VCaP (cell line): Measurements from ENCODE around the gene BRMS1.
A peak's percentile ranks its signal among the peaks of the same experiment; 100 is the strongest.
"Not testable (repeated sequence)": the region's sequence is repeated elsewhere in the genome, so short reads cannot be mapped to it uniquely, and the experiment has no call there.

Experiments
- H3K27ac ChIP-seq: fragments of 450-650 bp; 2 replicates; pipeline ENCODE4 v1.5.1; 2017
- CTCF ChIP-seq: fragments of 450-650 bp; conservative IDR thresholded peaks from 2 replicates; pipeline ENCODE4 v1.5.1; 2017; ENCODE audit warnings: mild to moderate bottlenecking, moderate library complexity

Gene BRMS1, protein sequence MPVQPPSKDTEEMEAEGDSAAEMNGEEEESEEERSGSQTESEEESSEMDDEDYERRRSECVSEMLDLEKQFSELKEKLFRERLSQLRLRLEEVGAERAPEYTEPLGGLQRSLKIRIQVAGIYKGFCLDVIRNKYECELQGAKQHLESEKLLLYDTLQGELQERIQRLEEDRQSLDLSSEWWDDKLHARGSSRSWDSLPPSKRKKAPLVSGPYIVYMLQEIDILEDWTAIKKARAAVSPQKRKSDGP

DNA sequence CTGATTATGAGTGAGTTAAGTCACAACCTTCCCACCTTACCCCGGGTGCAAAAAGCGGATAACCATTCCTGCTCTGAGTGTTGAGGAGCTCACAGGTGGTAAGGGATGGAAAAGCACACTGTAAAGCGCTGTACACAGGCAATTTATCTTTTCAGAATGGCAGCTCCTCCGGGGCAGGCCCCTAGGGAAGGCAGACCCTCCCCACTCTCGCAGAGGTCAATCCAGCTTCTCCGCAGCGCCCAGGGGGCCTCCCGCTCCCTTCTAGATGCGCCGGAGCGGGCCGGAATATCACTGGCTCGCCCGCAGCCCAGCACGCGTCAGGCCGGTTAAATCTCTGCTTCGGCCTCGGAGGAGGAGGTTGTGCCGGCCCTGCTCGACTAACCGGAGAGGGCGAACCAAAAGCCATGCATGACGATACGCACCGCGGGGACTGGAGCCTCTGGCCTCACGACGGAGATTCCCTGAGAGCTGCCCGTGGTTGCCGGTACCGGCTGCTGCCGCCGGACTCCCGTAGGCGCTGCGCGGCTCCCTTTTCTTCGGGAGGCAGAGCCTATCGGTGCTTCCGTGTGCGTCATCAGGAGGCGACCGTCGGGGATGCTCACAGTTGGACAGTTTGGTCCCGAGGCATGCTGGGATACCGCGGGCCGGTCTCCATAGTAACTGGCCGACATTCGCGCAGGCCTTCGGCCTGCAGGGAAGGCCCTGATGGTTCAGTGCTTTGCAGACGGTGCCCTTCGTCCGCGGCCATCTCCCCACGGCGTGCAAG lies at the start of gene BRMS1:
Gene BRMS1, minus strand, starts transcription at position 555 of the 766 bp plus-strand sequence. CDS start 2,870 bp downstream, outside the sequence.
- peak; percentile 50 for TF ChIP-seq CTCF
- H3K27ac ChIP-seq, result peak within 1 kb of the TSS; percentile 98

DNA sequence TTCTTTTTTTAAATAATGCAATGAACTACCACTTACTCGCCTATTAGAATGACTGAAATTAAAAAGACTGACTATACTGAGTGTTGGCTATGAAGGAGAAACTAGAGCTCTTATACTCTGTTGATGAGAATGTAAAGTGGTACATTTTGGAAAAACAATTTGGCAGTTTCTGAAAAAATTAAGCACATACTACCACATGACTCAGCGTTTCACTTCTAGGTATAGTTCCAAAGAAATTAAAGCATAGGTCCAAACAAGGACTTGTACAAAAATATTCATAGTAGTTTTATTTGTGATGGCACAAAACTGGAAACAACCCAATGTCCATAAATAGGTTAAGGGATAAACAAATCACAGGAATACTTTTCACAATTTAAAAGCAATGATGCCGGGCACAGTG lies 49.0 kb upstream of the BRMS1 start:
- no peak for TF ChIP-seq CTCF

GRCh38 chr11:66391322-66391721 lies 46.4 kb upstream of the BRMS1 start:
- TF ChIP-seq CTCF, result no peak

More for the DNA sequence above, 49.0 kb upstream of the BRMS1 start:
- H3K27ac ChIP-seq, result no peak overlapping the region

DNA sequence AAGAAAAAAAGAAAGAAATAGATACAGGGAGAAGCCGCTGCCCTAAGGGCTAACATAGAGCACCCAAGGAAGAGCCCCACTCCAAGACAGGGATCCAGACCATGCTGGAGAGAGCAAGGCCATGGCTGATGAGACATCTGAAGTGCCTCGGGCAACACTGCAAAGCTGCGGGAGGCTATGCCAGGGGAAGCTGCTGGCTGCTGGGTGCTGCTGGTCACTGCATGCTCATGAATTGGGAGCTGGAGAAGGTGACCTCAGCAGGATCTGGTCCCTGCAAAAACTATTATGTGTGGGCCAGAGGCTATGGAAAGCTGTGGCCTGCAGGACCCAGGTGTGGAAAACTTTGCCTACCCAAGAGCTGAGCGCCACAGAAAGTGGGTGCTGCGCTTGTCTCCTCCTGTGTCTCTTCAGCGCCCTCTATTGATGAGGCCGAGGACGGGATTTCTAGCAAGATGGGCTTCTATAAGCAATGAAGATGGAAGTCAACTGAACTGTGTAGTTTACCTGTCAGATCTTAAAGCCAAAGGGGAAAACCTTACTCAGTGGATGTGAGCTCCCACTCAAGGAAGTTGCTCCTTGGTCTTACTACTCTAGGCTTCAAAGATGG lies 44.0 kb upstream of the BRMS1 start:
- no peak overlapping the region for H3K27ac ChIP-seq
- peak; percentile 89 for TF ChIP-seq CTCF

More at GRCh38 chr11:66391322-66391721, 46.4 kb upstream of the BRMS1 start:
- H3K27ac ChIP-seq, result no peak overlapping the region

- peak; percentile 100 for TF ChIP-seq CTCF
- H3K27ac ChIP-seq, result peak overlapping the region; percentile 18; the same call in 1 of the 2 replicates
Observed at GRCh38 chr11:66386171-66387069, 41.5 kb upstream of the BRMS1 start.

DNA sequence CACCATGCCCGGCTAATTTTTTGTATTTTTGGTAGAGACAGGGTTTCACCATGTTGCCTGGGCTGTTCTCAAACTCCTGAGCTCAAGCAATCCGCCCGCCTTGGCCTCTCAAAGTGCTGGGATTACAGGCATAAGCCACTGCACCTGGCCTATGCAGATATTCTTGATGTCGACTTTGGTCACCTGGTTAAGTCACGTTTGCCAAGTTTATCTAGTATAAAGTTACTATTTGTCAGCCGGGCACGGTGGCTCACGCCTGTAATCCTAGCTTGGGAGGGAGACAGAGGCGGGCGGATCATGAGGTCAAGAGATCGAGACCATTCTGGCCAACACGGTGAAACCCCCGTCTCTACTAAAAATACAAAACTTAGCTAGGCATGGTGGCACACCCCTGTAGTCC lies 39.4 kb upstream of the BRMS1 start:
- H3K27ac ChIP-seq, result peak overlapping the region; percentile 13

DNA sequence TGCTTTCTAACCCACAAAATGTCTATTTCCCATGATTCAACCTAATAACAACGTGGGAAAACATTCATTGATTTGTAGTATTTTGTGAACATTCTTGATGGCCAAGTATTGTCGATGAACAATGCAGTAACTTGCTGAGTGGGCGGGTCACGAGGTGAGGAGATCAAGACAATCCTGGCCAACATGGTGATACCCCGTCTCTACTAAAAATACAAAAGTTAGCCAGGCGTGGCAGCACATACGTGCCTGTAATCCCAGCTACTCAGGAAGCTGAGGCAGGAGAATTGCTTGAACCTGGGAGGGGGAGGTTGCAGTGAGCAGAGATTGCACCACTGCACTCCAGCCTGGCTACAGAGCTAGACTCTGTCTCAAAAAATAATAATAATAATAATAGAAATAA lies 35.4 kb upstream of the BRMS1 start:
- not testable (repeated sequence) for H3K27ac ChIP-seq
- TF ChIP-seq CTCF, result peak; percentile 52; the same call in 1 of the 2 replicates
